HL-60 (cell line): Measurements from ENCODE around the gene FUNDC2.

Experiments
- DNase-seq, 2 experiments: peaks; one replicate each; pipeline ENCODE4 v3.0.0-alpha.2; 2010 to 2020; ENCODE audit warnings: low read depth in 1 of 2, low spot score in 1 of 2
- H3K27ac ChIP-seq: fragments of 250-450 bp; sonication (Bioruptor Pico); replicated peaks from 2 replicates; pipeline ENCODE4 v1.5.1; 2020; ENCODE audit warnings: mild to moderate bottlenecking, moderate library complexity
- H3K27me3 ChIP-seq: fragments of 250-450 bp; sonication (Bioruptor Pico); 2 replicates; pipeline ENCODE4 v1.5.1; 2021; ENCODE audit warnings: mild to moderate bottlenecking, moderate library complexity; ENCODE audit not compliant: insufficient read depth, poor library complexity, severe bottlenecking
- H3K4me3 ChIP-seq: replicated peaks from 2 replicates; pipeline ENCODE4 v1.5.1; 2011; ENCODE audit warnings: mild to moderate bottlenecking, control low read depth, low read length; ENCODE audit not compliant: insufficient read depth
- CTCF ChIP-seq: IDR thresholded peaks from one replicate; pipeline ENCODE4 v1.5.1; 2011; ENCODE audit warnings: low read length, control low read depth, inconsistent platforms; ENCODE audit not compliant: insufficient read depth
- GABPA ChIP-seq: IDR thresholded peaks from 2 replicates; pipeline ENCODE4 v1.6.1; 2012; ENCODE audit warnings: low read depth
- POLR2AphosphoS5 ChIP-seq: IDR thresholded peaks from 2 replicates; pipeline ENCODE4 v1.6.1; 2012; ENCODE audit warnings: low read depth
- REST ChIP-seq: IDR thresholded peaks from 2 replicates; pipeline ENCODE4 v1.6.1; 2012; ENCODE audit warnings: low read depth; ENCODE audit not compliant: insufficient replicate concordance
- SPI1 ChIP-seq: IDR thresholded peaks from 2 replicates; pipeline ENCODE4 v1.6.1; 2012; ENCODE audit warnings: low read depth, mild to moderate bottlenecking, borderline replicate concordance

FUNDC2 gene

GRCh38 chrX:155035688-155036087 lies 9.0 kb downstream of the FUNDC2 start:
- no peaks in the 10 kb centered on the region for H3K27me3 ChIP-seq
- H3K4me3 ChIP-seq, result no peak overlapping the region
- no peak for DNase-seq
- no peak for TF ChIP-seq SPI1
- no peak overlapping the region for H3K27ac ChIP-seq

- H3K27ac ChIP-seq, result no peak overlapping the region
- H3K27me3 ChIP-seq, result no peaks in the 10 kb centered on the region
- TF ChIP-seq GABPA (no peak), POLR2AphosphoS5 (no peak), SPI1 (no peak), REST (no peak), CTCF (no peak)
- H3K4me3 ChIP-seq, result no peak overlapping the region
- DNase-seq, result no peak
Observed at GRCh38 chrX:155046129-155046810, 19.6 kb downstream of the FUNDC2 start.

- no peak for TF ChIP-seq POLR2AphosphoS5
- TF ChIP-seq REST, result no peak
- TF ChIP-seq CTCF, result no peak
- TF ChIP-seq GABPA, result no peak
- TF ChIP-seq SPI1, result no peak
- no peak overlapping the region for H3K4me3 ChIP-seq
- H3K27me3 ChIP-seq, result no peaks in the 10 kb centered on the region
- H3K27ac ChIP-seq, result no peak overlapping the region
- no peak for DNase-seq
Observed at GRCh38 chrX:155046811-155047528, 20.3 kb downstream of the FUNDC2 start.

GRCh38 chrX:155048977-155049619 lies 22.5 kb downstream of the FUNDC2 start:
- peak in 1 of 2 experiments; percentile 63 for DNase-seq
- TF ChIP-seq CTCF (peak; percentile 19), POLR2AphosphoS5 (no peak)
- no peaks in the 10 kb centered on the region for H3K27me3 ChIP-seq
- H3K27ac ChIP-seq, result no peak overlapping the region
- no peak overlapping the region for H3K4me3 ChIP-seq
